ENCODE results near the gene F3. TPM values are rescaled to one million over a fixed set of nuclear protein-coding genes. Genes with fewer than 3 reads are reported as not detected.

F3 gene
- total RNA-seq, 1 donor from 2014 or later, result 6.4 TPM

- DNase-seq (ENCODE audit: low spot score), result no peak
- TF ChIP-seq EZH2 (IDR thresholded peaks at IDR 0.05) (no peak), CTCF (IDR thresholded peaks at IDR 0.05) (no peak), EZH2phosphoT487 (IDR thresholded peaks at IDR 0.05) (no peak)
- Histone ChIP-seq H2AFZ (replicated peaks) (no peak overlapping the region), H3K27ac (no peak overlapping the region), H3K4me2 (no peak overlapping the region), H3K9me3 (ENCODE audit: low read depth) (no peaks in the 10 kb centered on the region), H3K4me3 (no peak overlapping the region), H4K20me1 (ENCODE audit: low read depth) (no peaks in the 10 kb centered on the region), H3K36me3 (no peaks in the 10 kb centered on the region), H3K9ac (no peak overlapping the region), H3K4me1 (peaks cover 17% of the 10 kb centered on the region), H3K27me3 (no peaks in the 10 kb centered on the region), H3K79me2 (ENCODE audit: low read depth) (no peaks in the 10 kb centered on the region), H3F3A (ENCODE audit: low read depth) (no peaks in the 10 kb centered on the region)
- Mint-ChIP-seq H3K4me1 (peaks cover 9% of the 10 kb centered on the region), H3K27ac (no peak overlapping the region), H3K9me3 (peaks cover 4% of the 10 kb centered on the region), H3K4me3 (no peak overlapping the region), H3K36me3 (peaks cover 41% of the 10 kb centered on the region), H3K27me3 (ENCODE audit: insufficient read depth, low read depth) (no peaks in the 10 kb centered on the region)
These were observed 11.1 kb downstream of the F3 start for GRCh38 chr1:94530373-94530878.

- no peak overlapping the region for H3K9ac ChIP-seq
- H3K4me3 Mint-ChIP-seq, result no peak overlapping the region
- no peaks in the 10 kb centered on the region for H4K20me1 ChIP-seq (ENCODE audit: low read depth)
- no peaks in the 10 kb centered on the region for H3F3A ChIP-seq (ENCODE audit: low read depth)
- no peaks in the 10 kb centered on the region for H3K9me3 ChIP-seq (ENCODE audit: low read depth)
- peaks cover 33% of the 10 kb centered on the region for H3K36me3 Mint-ChIP-seq
- no peak overlapping the region for H2AFZ ChIP-seq (replicated peaks)
- H3K9me3 Mint-ChIP-seq, result peaks cover 4% of the 10 kb centered on the region
- H3K4me2 ChIP-seq, result no peak overlapping the region
- no peaks in the 10 kb centered on the region for H3K36me3 ChIP-seq
- H3K27me3 ChIP-seq, result no peaks in the 10 kb centered on the region
- no peak overlapping the region for H3K4me3 ChIP-seq
- H3K79me2 ChIP-seq (ENCODE audit: low read depth), result no peaks in the 10 kb centered on the region
- TF ChIP-seq EZH2 (IDR thresholded peaks at IDR 0.05), result no peak
- no peak for TF ChIP-seq CTCF (IDR thresholded peaks at IDR 0.05)
- no peak for TF ChIP-seq EZH2phosphoT487 (IDR thresholded peaks at IDR 0.05)
- no peak overlapping the region for H3K27ac Mint-ChIP-seq
- peaks cover 9% of the 10 kb centered on the region for H3K4me1 Mint-ChIP-seq
- no peaks in the 10 kb centered on the region for H3K27me3 Mint-ChIP-seq (ENCODE audit: insufficient read depth, low read depth)
- no peak overlapping the region for H3K27ac ChIP-seq
- peaks cover 17% of the 10 kb centered on the region for H3K4me1 ChIP-seq
- no peak for DNase-seq (ENCODE audit: low spot score)
These were observed 12.1 kb downstream of the F3 start for GRCh38 chr1:94529416-94529815.

- Histone ChIP-seq H3F3A (ENCODE audit: low read depth) (no peaks in the 10 kb centered on the region), H3K9ac (no peak overlapping the region), H2AFZ (replicated peaks) (no peak overlapping the region), H3K4me2 (no peak overlapping the region), H3K79me2 (ENCODE audit: low read depth) (no peaks in the 10 kb centered on the region), H3K27ac (no peak overlapping the region), H3K36me3 (no peaks in the 10 kb centered on the region), H3K9me3 (ENCODE audit: low read depth) (no peaks in the 10 kb centered on the region), H4K20me1 (ENCODE audit: low read depth) (no peaks in the 10 kb centered on the region), H3K27me3 (no peaks in the 10 kb centered on the region), H3K4me1 (peaks cover 17% of the 10 kb centered on the region), H3K4me3 (no peak overlapping the region)
- H3K27me3 Mint-ChIP-seq (ENCODE audit: insufficient read depth, low read depth), result no peaks in the 10 kb centered on the region
- no peak for TF ChIP-seq EZH2phosphoT487 (IDR thresholded peaks at IDR 0.05)
- no peak for TF ChIP-seq CTCF (IDR thresholded peaks at IDR 0.05)
- H3K36me3 Mint-ChIP-seq, result peaks cover 31% of the 10 kb centered on the region
- H3K4me3 Mint-ChIP-seq, result no peak overlapping the region
- peaks cover 8% of the 10 kb centered on the region for H3K9me3 Mint-ChIP-seq
- H3K27ac Mint-ChIP-seq, result no peak overlapping the region
- no peak for DNase-seq (ENCODE audit: low spot score)
- peaks cover 9% of the 10 kb centered on the region for H3K4me1 Mint-ChIP-seq
These were observed 12.7 kb downstream of the F3 start for GRCh38 chr1:94528826-94529225.

Measured in neural progenitor cell (in vitro differentiated cells).